Hindlimb muscle (tissue), 1 donor: Measurements from ENCODE around the gene NECAB2. TPM values are rescaled to one million over a fixed set of nuclear protein-coding genes. Genes with fewer than 3 reads are reported as not detected.

Experiments used
- DNase-seq: peaks from one replicate; pipeline ENCODE4 v3.0.0-alpha.2; 2013
- polyA plus RNA-seq: library from polyadenylated mRNA; unstranded; fragments of 120-200 nt; gene quantifications from one replicate; pipeline ENCODE4 v1.2.1, GENCODE V29; 2013; ENCODE audit not compliant: insufficient read length

The NECAB2 gene
- polyA plus RNA-seq, 1 donor = 0.45 TPM

DNA sequence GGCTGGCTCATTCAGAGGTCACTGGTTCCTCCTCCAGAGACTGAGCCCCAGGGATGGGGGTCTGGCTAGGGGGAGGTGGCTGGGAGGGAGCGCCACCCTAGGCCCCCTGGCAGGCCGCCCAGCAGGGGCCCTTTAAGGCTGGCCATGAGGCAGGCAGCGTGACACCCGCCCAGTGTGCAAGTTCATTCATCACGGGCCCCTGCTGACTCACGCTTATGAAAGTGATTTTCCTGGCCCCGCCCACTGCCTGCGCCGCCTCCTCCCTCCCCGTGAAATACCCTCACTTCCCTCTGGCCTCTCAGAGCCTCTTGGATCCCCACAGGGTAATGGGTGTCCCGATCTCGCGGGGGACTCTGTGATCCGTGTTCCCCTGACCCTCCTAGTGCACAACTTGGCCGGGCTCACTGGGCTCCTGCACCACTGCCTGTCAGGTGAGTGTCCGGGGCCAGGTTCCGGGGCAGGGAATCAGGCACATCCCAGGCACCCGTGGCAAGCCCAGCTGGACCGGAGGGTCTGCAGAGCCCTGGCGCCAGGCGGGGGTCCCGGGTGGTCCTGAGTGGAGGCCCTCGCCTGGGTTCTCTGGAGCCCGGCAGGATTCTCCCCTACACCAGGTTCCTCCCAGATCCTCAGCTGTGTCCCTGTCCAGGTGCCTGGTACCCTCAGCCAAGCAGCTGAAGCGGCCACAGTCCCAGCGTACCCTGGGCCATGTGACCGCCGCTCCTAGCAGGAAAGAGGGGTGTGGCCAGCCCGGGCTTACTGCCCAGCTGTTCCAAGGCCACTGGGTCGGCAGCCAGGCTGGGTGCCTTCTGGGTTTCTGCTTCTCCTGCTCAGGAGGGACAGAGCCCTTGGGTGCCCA, 14.9 kb upstream of the NECAB2 start, which contains the start of gene OSGIN1:
OSGIN1 (plus strand) TSS at position 301 of the 856 bp plus-strand sequence. CDS start 4,432 bp downstream, outside the sequence.
- peak; percentile 84 for DNase-seq

DNA sequence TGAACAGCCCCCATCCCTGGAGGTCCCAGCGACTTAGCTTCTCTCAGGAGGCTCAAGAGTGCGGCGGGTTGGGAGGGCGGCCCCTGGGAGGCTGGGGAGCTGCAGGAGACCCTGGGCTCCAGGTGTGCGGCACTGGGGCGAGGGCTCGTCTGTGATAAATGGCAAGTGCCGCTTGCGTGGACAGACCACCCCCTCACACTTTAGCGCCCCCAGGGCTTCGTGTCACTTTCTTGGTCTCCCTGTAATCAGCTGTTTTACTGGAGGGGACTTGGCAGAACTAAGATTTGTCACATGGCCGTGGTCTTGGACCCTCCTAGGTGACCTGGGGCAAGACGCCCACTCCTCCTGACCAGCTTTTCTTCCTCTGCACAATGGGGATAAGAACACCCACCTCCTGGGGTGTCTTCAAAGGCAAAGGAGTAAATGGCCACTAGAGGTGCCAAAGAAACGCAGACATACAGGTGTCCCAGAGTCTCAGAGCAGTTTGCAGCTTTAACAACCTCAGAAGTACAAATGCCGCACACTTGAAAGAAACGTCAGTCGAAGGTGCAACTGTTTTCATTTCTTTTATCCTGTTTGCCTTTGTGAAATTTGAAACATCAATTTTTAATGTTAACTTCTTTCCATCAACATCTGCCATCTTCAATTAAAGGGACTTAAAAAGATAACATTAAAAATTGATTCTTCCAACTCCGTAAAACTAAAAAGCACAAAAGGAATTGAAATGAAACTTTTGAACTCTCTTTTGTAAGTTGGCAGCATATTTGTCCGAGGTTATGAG, 14.1 kb upstream of the NECAB2 start:
- DNase-seq = no peak

DNA sequence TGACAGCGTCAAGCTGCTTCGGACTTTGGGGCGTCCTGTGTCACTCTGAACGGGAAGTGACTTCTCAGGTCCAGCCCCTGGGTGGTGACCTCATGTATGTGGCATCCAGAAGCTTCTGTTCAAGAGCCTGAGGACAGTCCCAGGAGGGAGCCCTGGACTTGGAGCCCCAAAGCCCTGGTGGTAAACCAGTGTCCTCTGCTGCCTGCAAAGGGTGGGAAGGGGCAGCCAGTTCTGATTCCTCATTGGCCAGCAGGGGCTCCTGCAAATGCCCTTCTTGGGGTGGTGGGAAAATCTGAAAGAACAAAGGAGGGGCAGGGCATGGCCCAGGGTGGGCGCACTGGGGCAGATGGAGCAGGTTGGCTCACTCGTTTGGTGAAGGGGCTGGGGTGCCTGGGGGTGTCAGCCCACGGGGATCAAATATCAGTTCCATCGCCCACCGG, 13.4 kb upstream of the NECAB2 start:
- DNase-seq = no peak

DNA sequence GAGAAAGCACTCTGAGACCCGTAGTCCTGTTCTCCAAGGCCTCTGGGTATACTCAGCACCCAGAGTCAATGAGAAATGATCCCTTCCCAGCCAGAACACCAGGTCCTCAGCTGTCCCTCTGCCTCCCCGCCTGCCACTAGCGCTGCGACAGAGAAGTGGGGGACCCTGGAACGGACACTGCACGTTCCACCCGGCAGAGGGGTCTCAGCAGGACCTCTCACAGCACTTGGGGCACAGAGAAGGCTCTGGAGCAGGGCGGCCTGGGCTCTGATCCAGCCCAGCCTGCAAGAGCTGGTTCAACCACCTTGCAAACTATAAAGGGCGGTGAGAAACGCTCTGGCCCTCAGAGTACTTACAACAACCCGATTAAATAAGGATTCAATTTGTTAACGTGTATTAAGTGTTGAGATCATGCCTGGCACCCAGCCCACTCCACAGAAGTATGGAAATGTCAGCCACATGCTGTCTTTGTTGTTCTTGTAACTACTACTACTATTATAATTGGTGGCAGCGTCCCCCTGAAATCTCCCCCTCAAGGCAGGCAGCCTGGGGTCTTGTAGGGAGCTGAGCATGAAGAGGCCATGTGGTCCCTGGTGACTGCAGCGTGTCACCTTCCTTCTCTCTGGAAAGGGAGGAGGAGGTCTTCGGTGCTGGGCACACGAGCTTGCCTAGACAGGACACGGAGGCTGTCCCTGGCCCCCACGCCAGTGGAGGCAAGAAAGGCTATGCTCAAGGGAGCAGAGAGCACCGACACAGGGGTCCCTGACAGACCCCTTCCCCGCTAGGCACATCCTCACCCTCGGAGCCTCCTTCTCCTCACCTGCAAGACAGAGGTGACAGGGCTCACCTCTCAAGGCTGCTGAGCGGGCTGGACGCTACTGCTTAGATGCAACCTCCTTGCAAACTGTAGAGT, 12.6 kb upstream of the NECAB2 start:
- DNase-seq = peak; percentile 38

DNA sequence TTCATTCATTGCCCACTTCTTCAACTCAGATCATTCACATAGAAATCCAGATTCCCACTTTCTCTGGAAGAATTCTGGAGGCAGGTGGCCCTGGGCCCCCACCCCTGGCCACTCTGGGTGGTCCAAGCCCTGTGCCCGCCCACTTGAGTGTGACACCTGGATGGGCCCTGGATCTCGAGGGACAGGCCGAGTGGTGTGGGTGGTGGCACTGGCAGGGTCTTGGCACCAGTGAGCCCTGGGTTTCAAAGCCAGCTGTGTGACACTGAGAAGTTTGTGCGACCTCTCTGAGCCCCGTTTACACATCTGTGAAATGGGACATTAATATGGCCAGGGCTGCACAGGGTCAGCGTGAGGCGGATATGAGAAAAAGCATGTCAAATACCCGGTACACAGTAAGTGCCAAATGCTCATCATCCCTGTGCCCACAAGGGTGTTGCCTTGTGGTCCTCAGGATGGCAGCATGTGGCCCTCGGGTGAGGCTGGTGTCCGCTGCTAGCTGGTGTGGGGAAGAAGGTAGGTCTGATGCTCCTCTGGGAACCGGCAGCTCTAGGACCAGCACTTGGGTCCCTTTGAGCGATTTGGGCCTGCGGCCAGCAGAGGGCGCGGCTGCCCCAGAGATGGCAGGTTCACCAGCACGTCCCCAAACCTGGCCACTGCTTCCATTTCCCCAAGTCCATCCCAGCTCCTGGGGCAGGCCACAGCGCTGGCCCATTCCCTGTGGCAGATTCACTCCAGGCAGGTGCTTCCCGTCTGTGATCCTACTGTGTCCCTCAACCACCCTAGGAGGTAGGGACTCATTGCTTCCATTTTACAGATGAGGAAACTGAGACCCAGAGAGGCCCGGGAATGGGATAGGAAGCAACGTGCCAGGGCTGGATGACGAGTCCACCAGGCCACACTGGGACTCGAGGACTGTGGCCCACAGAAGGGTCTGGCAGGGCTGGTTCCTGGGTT, 11.4 kb upstream of the NECAB2 start:
- peak; percentile 58 for DNase-seq

DNA sequence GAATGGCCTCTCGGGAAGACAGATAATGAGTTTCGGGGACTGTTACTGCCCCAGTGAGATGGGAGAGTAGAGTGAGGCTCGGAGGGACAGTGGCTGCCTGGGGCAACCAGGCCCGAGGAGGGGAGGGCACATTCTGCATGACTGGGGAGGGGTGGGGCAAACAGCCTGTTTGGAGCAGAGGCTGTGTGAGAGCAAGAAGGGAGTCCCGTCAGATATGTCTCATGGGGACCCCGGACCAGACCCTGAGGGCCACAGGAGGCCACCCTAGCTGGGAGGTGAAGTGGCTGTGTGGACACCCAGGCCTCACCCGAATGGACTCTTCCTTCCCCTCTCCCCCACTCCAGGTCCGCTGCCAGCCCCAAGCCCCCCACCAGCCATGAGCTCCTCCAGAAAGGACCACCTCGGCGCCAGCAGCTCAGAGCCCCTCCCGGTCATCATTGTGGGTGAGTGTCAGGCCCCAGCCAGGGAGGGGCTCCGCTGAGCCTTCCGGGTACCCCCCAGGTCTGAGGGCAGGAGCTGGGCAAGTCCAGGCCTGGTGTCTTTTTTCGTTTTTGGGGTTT, 10.7 kb upstream of the NECAB2 start:
- no peak for DNase-seq

DNA sequence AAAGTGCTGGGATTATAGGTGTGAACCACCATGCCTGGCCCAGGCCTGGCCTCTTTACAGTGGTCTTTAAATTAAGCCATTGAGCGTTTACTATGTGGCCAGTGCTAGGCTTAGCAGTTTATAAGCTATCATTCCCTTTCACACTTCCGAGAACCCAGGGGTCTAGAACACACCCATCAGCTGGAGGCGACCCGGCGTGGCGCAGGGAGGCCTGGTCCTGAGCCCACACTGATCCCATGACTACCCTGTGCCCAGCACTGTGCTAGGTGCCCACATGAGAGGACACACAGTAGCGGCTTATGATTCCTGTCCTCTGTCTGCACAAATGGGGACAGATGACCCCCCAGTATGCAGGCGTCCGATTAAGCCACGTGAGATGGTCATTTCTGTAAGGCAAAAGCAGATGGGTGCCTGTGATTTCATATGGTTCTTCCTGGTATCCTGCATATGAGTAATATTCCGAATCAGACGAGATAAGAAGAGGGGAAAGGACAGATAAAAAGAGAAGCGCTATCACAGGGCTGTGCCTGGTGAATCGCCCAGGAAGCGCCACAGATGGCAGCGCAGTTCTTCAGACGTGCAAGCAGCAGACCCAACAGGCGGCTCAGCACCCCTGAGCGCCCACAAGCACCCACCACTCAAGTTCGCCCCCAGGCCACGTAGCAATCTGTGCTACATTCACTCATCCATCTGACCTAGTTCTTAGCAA, 9.8 kb upstream of the NECAB2 start:
- no peak for DNase-seq

DNA sequence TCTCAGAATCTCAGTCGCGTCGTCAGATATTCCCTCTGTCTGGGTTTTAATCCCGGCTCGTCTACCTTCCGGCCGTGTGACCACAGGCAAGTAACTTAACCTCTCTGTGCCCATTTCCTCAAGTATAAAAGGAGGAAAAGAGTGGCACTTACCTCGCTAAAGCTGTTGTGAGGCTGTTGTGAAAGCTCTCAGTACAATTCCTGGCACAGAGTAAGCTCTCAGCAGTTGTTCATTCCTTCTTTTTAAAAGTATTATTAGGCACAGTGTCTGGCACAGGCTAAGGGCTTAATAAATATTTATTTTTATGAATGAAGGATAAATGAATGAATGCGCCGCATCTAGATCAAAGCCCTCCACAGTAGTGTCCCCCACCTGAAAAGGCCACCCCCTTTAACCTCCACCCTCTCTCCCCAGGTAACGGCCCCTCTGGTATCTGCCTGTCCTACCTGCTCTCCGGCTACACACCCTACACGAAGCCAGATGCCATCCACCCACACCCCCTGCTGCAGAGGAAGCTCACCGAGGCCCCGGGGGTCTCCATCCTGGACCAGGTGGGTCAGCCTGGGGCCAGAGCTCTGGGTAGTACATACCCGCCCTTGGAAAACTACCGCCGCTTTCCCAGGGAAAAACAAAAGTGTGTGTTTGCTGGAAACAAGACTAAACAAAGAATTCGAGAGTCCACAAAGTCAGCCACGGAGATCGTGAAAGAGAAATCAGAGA, 9.0 kb upstream of the NECAB2 start:
- DNase-seq = no peak

DNA sequence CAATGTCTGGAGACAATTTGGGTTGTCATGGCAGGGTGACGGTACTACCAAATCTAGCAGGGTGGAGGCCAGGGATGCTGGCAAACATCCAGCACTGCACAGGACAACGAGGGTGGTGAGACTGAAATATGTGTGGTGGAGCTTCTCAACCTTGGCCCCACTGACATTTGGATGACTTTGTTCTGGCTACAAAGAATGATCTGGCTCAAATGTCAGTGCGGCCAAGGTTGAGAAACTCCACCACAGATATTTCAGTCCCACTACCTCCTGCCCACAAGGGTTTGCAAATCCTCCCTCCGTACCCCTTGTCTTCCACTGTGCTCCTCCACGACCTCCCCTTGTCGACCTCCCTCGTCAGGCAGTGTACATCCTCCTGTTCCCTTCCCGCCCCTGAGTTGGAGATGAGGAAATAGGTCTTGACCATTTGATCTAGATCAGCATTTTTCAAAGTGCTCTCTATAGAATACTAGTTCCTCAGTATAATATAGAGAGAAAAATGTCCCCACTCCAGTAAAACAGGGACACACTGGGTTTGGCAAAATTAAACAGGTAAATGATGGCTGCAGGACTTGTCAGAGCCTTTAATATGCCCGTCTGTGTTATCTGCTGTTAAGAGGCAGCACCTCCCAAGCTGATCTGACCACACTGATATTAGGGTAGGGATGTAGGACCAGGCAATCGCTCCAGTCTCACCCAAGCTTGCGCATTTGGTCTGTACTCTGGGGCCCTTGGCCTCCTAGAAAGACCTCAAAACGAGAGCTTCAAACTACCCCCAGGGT, 8.2 kb upstream of the NECAB2 start:
- no peak for DNase-seq

DNA sequence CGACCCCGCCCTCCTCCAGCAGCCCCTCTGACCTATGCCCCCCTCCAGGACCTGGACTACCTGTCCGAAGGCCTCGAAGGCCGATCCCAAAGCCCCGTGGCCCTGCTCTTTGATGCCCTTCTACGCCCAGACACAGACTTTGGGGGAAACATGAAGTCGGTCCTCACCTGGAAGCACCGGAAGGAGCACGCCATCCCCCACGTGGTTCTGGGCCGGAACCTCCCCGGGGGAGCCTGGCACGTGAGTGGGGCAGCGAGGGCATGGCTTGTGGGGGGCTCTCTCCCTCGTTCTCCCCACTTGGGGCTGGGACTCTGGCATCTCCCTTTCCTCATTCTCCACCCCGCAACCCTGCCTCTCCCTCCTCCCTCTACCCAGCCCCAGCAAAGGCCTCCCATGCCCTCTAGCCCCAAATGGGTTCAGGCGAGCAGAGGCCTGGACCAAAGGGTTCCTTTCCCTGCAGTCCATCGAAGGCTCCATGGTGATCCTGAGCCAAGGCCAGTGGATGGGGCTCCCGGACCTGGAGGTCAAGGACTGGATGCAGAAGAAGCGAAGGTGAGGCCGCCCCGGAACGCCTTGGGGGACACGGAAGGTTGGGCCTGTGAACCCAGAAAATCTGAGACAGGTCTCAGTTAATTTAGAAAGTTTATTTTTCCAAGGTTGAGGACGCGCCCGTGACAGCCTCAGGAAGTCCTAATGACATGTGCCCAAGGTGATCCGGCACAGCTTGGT, 7.4 kb upstream of the NECAB2 start:
- no peak for DNase-seq

DNA sequence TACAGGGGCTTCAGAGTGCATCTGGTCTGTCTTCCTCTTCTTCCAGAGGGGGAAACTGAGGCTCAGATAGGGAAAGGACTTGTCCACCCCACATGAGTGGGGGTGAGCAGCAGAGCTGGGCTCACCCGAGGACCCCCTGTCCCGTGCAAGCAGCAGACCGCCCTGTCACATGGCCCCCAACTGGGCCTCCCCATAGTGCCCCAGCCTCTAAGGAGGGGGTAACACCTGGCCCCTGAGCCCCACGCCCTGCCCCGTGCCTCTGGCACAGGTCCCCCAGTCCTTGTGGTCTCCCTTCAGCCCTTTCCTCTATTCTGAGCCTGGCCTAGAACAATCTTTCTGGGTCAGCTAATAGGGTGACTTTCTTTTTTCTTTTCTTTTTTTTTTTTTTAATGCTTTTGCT, 6.5 kb upstream of the NECAB2 start:
- no peak for DNase-seq

DNA sequence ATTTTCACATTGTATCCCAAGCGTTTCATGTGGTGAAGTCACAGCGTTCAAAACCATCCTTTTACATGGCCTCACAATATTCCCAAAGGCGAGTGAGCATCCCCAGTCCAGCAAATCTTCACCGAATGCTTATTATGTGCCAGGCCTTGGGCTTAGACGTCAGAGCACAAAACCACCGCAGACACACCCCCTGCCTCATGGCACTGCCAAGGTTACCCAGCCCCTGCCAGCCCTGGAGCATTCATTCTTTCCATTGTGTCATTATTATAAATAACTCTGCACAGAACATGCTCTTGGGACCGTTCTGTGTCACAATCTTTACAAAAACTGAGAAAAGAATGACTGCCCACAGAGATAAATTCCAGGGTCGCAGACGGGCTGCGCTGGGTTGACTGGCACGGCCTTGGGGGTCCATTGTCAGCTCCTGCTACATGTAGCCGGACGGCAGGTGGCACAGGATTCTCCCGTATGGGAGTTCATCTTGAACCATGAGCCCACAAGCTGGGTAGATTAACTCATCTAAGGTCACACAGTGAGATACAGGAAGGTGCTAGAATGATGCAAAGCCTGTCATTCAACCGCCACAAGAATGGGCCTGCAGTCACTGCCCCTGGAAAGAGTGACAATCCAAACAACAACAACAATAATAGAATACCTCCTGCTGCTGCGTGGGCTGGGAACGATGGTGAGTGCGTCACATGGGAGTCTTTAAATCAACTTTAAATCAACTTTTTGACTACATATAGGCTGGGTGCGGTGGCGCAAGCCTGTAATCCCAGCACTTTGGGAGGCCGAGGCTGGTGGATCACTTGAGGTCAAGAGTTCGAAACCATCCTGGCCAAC, 4.5 kb upstream of the NECAB2 start:
- DNase-seq = no peak

DNA sequence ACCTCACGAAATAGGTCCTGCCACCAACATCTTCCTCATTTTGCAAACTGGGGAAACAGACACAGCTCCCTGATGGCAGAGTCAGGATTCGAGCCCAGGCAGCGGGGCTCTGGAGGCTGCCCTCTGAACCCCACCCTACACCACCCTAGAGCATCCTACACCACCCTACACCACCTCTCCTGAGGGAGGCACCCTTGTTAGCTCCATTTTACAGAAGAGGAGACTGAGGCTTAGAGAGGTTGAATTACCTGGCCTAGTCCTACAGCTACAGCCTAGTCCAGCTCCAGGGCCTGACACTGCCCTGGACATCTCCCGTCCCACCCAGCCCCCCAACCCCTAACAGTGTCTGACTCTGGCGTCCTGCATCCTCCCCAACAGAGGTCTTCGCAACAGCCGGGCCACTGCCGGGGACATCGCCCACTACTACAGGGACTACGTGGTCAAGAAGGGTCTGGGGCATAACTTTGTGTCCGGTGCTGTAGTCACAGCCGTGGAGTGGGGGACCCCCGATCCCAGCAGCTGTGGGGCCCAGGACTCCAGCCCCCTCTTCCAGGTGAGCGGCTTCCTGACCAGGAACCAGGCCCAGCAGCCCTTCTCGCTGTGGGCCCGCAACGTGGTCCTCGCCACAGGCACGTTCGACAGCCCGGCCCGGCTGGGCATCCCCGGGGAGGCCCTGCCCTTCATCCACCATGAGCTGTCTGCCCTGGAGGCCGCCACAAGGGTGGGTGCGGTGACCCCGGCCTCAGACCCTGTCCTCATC, 3.2 kb upstream of the NECAB2 start:
- no peak for DNase-seq

DNA sequence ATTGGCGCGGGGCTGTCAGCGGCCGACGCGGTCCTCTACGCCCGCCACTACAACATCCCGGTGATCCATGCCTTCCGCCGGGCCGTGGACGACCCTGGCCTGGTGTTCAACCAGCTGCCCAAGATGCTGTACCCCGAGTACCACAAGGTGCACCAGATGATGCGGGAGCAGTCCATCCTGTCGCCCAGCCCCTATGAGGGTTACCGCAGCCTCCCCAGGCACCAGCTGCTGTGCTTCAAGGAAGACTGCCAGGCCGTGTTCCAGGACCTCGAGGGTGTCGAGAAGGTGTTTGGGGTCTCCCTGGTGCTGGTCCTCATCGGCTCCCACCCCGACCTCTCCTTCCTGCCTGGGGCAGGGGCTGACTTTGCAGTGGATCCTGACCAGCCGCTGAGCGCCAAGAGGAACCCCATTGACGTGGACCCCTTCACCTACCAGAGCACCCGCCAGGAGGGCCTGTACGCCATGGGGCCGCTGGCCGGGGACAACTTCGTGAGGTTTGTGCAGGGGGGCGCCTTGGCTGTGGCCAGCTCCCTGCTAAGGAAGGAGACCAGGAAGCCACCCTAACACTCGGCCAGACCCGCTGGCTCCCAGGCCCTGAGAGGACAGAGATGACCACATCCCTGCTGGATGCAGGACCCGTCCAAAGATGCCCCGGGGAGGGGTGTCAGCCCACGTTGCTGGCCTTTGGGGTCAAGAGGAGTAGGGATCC, 2.4 kb upstream of the NECAB2 start:
- no peak for DNase-seq

DNA sequence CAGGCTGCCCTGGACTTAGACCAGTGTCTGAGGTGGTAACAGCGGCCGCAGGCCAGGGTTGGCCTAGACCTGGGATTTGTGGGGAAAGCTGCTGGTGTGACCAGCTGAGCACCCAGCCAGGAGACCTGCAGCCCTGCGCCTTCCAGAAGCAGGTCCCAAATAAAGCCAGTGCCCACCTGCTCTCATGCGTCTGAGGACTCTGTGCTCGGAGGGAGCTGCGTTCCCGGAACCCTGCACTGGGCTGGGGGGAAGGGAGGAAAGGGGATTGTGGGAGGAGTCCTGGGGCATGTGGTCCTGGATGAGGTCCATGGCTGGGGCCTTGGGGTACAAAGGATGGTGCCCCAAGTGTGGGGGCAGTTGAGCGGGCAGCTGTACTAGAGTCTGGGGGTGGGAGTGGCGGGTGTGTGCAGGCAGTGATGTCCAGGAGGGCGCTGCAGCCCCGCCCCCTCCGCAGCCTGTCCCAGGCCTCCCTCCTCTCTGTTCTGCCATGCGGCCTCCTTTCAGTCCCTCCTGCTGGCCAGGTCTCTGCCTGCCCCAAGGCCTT, 1.8 kb upstream of the NECAB2 start:
- DNase-seq = no peak
